HCT116 (cell line): ENCODE measurements around the gene CKLF.

Source experiments
- CBX3 ChIP-seq: IDR thresholded peaks from 2 replicates; pipeline ENCODE4 v1.6.1; 2012; ENCODE audit warnings: low read depth
- CTCF ChIP-seq, 3 experiments: fragments of 200-600 bp in 1 of 3; sonication (generic) in 1 of 3; IDR thresholded peaks in 2 of 3; conservative IDR thresholded peaks in 1 of 3; 2 replicates each; pipeline ENCODE4 v1.5.1; 2012 to 2017; ENCODE audit warnings: low read depth in 2 of 3, low read length in 2 of 3, antibody characterized with exemption in 1 of 3, borderline replicate concordance in 1 of 3, control low read depth in 1 of 3, mild to moderate bottlenecking in 1 of 3, mixed read lengths in 1 of 3, mixed run types in 1 of 3, moderate library complexity in 1 of 3; ENCODE audit not compliant: insufficient read depth in 1 of 3
- EGR1 ChIP-seq: IDR thresholded peaks from 2 replicates; pipeline ENCODE4 v1.6.1; 2012; ENCODE audit warnings: low read depth
- EZH2 ChIP-seq: fragments of 200-600 bp; sonication (generic); IDR thresholded peaks from 2 replicates; pipeline ENCODE4 v1.6.1; 2017; ENCODE audit warnings: antibody characterized with exemption, mixed run types
- EZH2phosphoT487 ChIP-seq: fragments of 200-600 bp; IDR thresholded peaks from 2 replicates; pipeline ENCODE4 v1.6.1; 2018; ENCODE audit warnings: antibody characterized with exemption, borderline replicate concordance
- JUND ChIP-seq: IDR thresholded peaks from 2 replicates; pipeline ENCODE4 v1.6.1; 2012
- MAX ChIP-seq: IDR thresholded peaks from 2 replicates; pipeline ENCODE4 v1.6.1; 2012
- POLR2A ChIP-seq: IDR thresholded peaks from 2 replicates; pipeline ENCODE4 v1.7.0; 2011; ENCODE audit warnings: borderline replicate concordance; ENCODE audit not compliant: insufficient read depth, insufficient read length; ENCODE audit errors: extremely low read depth
- POLR2AphosphoS5 ChIP-seq: IDR thresholded peaks from 2 replicates; pipeline ENCODE4 v1.6.1; 2011; ENCODE audit warnings: mild to moderate bottlenecking, low read depth, low read length, moderate library complexity
- REST ChIP-seq: IDR thresholded peaks from 2 replicates; pipeline ENCODE4 v1.6.1; 2012; ENCODE audit warnings: low read depth
- SIN3A ChIP-seq: IDR thresholded peaks from 2 replicates; pipeline ENCODE4 v1.6.1; 2012; ENCODE audit warnings: low read depth
- ZBTB33 ChIP-seq: IDR thresholded peaks from 2 replicates; pipeline ENCODE4 v1.6.1; 2011; ENCODE audit warnings: mild to moderate bottlenecking, low read length, moderate library complexity; ENCODE audit not compliant: insufficient replicate concordance; ENCODE audit errors: extremely low read depth
- ZFX ChIP-seq: fragments of 450-650 bp; IDR thresholded peaks from 2 replicates; pipeline ENCODE4 v1.6.1; 2017
- ZNF274 ChIP-seq: fragments of 200-500 bp; sonication (Bioruptor generic); IDR thresholded peaks from 2 replicates; pipeline ENCODE4 v1.6.1; 2014; ENCODE audit warnings: mild to moderate bottlenecking, low read depth, low read length, inconsistent platforms

- TF ChIP-seq REST (no peak), POLR2AphosphoS5 (peak; percentile 77), JUND (peak; percentile 85), CTCF (IDR thresholded peaks at IDR 0.05 in 2 of 3, conservative IDR thresholded peaks at IDR 0.05 in 1 of 3; ENCODE audit: borderline replicate concordance in 1 of 3, insufficient read depth in 1 of 3, low read depth in 2 of 3, low read length in 2 of 3) (no peak), EZH2 (no peak), POLR2A (no peak), SIN3A (0 out of 2 replicates have a peak, but pooled peaks have one; percentile 73), EZH2phosphoT487 (no peak), MAX (peak; percentile 97), ZFX (no peak), ZNF274 (no peak), EGR1 (no peak), CBX3 (no peak; the same call in 1 of the 2 replicates), ZBTB33 (peak; percentile 9)
These were observed 35.4 kb upstream of the CKLF start for GRCh38 chr16:66516808-66517585.
